ENCODE data around the gene EPB41L4A.

EPB41L4A gene

DNA sequence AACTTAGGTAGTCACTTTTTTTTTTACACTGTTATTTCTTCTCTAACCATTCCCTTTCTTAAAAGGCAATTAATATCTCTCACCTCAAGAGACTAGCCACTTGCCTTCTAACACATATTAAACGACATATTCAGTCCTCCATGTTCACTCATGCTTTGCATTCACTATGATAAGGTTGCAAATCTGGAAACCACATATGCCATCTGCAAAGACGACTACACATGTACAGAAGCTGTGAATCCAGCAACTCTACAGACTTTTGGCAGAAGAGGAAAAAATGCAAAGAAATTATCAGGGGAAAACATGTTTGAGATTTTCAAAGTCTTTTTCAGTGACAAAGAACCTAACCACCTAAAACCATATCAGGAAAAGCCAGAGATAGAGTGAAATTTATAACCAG, 112.1 kb downstream of the EPB41L4A start:
- no peak for DNase-seq

DNA sequence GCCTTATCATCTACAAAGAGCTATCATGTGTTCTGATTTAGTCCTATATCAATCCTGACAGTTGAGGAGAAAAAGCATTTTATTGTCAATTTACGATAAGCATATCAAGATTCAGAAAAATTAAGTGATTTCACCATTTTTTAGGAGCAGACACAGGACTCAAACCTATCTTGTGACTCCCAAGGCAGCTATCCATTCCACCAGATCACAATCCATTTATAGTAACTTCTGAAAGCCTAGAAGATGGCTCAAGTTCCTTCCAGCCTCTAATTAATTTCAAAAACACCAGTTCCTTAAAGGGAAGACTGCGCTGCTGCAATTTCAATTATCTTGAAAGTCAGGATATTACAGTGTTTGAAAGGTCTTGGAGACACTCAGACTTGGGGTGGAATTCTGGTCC, 114.3 kb downstream of the EPB41L4A start:
- no peak for DNase-seq

DNA sequence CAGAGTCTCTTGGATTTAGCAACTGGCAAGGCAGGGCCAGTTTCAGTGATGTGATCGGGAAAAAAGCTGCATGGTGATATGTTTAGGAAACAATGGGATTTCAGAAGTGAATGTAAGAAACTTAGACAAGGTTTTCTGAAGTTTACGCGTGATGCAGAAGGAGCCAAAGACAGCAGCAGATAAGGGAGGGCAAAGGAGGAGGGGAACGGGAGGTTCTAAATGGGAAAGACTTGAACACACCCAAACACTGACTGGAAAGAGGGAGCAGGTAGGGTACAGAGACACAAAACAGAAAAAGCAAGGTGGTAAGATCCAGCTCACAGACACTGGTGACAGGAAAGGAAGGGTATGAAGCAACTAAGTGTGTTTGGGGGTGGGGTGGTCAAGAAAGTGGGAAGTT, 115.4 kb downstream of the EPB41L4A start:
- no peak for DNase-seq

DNA sequence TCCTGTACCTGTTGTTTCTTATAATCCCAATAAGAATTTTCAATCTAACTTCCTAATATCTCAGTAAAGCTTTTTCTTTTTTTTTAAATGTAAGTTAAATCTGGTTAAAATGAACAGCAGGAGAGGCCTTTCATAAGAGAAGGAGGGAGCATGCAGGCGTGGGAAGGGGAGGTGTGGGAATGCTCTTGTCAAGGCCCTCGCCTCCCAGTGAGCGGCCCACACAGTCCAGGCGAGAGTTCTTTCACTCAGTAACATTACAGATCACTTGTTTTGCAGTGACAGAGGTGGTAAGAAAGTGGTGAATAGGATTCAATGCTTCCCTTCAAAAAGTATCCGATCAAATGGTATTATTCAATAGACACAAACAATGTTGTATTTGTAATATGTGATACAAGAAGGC, 125.0 kb downstream of the EPB41L4A start:
- DNase-seq = no peak

DNA sequence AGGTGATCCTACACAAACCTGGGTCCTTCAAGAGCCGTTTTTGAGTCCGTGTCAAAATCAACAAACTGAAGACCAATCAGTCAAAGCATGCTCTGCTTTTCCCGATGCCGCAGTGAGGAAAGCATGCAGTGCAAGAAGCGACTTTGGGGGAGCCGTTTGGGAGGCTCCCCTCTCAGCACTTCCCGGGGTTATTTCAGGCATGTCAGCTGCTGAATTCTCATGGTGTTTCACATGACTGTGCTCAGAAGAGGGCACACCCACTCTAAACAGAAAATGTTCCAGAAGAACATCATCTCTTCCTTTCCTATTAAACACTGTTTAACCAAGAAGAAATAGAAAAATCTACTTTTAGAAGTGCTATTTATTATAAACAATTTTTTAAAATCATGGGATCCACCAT, 125.5 kb downstream of the EPB41L4A start:
- DNase-seq = no peak

DNA sequence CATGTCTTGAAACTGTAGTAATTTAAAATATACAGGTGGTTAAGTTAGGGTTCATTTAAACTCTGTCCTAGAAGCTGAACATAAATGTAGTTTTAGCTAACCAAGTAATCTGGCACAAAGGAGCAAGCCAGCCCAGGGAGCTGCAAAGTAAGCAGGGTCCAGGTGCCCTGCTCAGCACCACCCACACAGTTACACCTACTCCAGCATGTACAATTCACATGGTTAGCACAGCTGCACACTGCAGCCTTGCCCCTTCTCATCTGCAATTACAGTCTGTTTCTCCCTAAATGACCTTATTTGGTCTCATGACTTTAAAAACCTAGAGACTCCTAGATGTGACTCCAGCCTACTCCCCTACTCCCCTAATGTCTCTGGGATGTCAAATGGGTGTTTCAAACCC, 128.4 kb downstream of the EPB41L4A start:
- no peak for DNase-seq

DNA sequence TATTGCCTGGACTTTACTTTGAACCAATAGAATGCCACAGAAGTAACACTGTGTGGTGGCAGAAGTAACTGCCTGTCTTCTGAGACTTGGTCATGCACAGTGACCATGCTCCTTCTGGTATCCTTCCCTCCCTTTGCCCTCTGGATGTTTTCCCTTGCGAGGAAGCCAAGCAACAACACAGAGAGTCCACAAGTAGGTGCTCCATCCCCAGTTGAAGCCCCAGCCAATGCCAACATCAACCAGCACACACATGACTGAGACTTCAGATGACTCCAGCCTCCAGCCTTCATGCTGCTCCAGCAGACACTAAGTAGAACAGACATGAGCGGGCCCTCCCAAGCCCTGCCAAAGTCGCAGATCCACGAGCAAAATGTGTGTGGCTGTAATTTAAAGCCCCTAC, 129.6 kb downstream of the EPB41L4A start:
- no peak for DNase-seq

DNA sequence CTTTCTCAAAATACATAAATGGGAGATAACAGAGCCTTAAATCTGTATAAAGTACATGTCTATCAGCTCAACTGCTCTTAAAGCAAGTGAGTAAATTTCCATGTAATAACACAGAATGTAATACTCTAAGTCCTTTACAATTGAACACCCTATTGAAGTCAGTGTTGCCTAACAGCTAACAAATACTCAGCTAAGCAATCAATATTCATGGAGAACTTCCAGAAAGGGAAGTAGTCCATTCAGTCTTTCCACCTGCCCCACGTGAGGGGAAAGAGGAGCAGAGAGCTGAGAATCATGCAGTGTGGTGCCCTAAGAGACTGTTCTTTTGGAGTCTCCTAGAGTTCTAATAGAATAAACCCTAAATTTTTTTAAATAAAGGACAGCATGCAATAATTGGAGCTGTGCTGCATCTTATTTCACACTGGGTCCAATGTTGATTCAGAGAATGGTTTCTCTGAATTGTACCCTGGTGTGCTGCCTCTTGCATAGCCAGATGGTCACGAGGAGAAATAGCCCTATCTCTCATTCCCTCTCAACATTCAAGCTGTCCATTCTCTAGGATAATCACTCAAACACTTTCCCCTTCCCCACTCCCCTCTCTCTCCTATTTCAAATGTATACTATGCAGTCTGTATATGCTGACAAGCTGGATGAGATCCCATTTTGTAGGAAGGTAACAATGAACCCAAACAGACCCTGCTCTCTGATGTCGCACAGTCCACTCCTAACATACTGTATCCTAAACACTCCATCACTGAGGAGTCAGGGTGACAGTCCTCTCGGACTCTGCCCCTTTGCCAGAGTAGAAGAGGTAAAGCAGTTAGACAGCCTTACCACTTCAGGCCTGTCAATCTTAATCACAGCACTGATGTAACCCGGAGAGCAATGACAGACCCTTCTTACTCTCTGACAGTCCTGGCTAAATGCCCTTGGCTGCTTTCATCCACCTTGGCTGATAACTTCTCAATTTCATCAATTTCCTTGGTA, 134.8 kb downstream of the EPB41L4A start:
- no peak for DNase-seq

DNA sequence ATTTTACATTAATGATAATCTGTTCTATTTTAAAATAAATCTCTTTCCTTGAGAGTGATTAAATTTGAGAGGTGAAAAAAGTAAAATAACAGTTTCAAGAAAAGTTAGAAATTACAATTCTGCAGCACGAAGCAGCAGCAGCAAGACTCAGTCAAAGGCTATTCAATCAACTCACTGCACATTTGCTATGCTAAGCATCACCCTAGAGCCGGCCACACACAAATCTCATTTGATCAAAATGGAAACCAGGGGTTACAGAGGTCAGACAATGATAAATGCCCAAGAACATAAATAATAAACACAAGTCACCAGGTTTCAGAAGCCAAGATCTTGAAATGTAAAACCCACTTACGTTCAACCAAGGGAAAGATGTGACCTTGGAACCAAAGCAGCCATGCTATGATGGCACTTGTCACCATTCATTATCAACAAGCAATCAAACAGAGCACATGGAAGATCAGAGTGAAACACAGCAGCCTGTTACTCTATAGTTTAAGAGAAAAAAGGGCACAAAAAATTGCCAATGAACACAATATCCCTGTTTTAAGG, 136.0 kb downstream of the EPB41L4A start:
- DNase-seq = no peak

DNA sequence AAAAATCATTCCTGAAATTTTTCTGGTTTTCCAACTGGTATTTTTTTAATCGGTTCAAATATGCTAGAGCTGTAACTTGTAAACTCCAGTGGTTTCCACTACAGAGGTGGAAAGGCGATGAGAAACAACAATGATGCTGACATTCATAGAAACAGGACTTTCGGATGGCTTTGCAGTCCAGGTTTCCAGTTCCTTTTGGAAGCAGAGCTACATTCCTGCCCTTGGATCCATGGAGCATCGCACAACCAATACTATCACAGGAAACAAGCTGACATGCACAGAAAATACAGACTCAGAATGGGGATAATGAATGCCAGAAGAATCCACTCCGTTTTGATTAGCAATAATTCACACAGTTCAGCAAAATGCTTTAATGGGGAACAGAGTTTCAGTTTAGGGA, 140.0 kb downstream of the EPB41L4A start:
- no peak for DNase-seq

DNA sequence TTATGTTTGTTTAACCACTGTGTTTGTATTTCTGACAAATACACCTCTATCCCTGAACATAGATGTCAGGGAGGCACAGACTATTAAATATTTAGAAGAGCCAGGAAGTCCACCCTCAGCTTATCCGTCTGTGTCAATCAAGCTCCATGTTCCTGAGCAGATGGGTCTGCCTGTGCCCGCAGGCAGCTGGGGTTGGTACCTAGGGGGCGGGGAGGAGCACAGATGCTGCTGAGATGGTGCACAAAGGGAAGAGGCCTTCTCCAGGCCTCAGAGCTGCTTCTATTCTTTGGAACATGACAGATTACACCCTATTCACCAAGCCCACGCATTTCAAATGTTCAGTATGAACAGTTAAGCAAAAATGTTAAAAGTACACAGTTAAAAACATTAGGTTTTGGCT, 142.1 kb downstream of the EPB41L4A start:
- DNase-seq = no peak

DNA sequence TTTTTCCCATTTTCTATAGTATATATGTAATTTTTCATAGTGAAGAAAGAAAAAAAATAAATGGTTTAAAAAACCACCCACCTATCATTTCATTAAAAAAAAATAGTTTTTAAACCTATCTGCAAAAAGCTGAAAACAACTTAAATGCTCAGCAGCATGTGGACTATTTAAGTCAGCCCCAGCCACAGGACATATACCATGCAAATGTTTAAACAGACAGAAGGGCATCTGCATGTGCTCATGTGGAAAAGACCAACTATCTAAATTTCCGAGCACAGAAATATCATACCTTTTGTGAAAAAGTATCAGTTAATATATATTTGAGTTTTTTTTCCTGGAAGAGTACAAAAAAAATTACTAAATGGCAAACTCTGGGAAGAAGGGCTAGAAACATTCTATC, 143.4 kb downstream of the EPB41L4A start:
- DNase-seq = no peak

DNA sequence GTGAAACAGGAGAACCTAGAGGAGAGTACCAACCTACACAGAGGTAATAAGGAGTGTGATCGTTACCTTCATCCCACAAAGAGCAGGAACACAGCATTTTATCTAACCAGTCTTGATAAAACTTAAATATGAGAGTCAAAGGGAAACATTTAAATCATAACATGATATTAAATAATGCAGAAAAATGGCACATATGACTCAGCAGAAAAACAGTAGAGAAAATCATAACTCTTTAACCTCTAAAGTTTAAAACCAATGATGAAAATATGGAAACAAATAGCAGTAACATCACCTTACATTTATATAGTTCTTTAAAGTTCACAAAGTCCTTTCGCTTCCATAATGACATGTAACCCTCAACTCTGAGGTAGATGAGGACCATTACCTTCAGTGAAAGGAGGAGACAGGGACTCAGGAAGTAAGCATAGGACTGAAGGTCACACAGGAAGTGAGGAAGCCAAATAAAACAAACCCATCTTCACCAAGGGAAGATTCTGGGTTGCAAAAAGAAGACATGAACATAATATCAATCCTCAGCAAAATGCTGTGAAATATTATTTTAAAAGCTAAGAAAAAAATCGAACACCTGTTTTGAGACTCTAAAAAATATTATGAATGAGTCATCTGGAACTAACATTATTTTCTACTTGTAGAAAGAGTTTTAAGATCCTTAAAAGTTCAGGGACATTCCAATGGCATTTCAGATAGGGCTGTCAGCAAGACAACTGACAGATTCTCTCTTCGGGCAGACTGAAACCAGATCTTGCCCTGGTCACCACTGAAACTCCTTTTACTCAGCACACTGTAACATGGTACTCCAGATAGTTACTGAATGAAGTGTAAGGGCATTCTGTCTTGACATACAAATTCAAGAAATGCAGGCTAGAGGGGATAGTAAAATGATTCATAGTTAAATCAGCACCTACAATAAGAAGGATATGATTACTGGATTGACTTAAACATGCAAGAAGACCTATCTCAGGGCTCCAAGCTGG, 148.5 kb downstream of the EPB41L4A start:
- DNase-seq = no peak

DNA sequence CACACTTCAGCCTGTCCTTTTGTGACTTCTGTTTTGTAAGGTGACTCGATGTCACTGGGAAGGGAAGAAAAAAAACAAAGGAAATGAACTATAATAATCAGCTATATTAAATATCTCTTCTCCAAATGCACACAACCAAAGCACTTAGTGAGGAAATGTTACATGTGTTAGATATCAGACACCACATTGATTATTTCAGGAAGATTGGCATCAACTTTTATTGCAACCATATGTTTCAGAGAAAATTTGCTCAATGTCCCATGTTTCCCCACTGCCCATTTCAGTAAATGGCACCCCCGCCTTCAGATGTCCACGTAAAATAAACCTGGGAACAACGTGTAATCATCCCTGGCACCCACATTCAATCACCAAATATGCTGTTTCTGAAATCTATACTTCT, 151.8 kb downstream of the EPB41L4A start:
- no peak for DNase-seq

DNA sequence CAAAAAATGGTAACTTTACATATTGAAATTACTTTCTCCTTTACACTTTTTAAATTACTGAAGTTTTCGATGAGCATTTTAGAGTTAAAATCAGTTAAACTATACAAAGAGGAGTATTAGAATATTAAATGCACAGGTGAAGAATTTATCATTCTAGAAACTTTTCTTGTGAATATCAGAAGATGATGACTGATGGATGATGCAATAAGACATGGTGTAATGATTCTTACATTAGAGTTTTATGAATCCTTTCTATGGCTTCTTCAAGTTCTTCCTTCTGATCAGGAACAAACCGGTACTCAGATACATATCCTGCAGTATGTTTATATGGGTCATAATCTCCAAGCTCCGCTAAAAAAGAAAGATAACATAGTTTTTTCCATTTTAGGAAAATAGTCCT, 154.4 kb downstream of the EPB41L4A start:
- no peak for DNase-seq

DNA sequence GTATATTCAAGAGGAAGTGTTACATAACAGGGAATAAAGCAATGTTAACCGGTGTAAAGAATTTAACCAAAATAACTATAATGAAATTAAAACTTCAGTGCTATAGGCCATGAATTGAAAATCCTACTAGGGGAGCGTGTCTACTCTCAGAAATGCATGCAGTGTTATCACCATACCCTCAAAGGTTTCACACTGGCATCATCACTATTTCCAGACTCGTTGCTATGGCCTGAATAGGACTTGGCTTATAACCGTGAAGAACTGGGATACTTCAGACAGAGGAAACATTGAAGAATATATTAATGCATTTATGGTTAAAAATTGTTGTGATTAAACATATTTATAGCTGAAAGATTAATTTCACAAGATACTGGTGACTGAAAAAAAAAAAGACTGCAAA, 154.9 kb downstream of the EPB41L4A start:
- DNase-seq = no peak

DNA sequence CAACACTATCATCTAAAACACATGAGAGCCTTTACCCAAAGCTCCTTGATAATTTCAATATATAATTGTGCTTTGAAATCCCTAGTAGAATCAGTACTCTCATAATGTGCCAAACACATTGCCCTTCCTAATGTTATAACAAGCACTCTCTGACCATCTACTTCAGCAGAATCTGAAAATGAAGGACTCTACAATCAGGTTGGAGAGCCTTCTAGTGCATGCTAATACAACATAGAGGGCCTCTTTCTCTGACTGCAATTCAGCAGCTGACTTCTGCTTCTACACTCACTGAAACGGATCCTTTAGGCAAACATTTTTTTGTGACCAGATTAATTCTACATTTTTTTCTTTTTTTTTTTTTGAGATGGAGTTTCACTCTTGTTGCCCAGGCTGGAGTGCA, 155.6 kb downstream of the EPB41L4A start:
- DNase-seq = no peak

DNA sequence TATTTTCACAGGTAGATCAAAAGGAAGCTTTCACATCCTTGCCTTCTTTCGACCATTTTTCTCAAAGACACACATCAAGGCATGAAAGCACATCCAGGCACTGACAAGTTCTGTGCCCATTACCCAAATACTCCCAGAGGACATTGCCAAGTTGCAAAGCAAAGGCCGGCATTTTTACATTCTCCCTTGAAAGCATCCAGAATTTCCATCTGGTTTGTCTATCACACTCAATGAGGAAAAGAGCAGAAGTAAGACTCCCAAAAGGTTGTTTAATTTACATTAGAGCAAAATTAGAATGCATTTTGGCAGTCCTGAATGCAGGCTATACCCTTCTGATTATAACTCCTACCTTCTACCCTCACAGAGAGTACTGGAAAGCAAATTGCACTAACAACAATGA, 160.5 kb downstream of the EPB41L4A start:
- no peak for DNase-seq

DNA sequence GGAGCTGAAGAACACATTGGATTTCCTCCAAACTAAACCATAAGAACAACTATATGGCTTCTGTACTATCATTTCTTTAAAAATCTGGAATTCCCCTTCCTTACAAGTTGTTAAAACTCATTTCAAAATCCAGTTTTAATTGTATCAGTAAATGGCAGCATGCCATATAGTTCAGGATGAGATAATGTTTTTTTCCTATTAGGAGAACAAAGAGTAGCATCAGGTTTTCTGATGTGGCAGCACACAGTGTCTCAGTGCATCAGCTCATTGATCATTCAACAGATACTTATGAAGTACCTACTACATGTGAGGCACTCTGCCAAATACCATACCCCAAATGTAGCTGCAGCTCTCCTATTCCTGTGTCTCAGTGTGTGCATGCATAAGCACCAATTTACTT, 161.1 kb downstream of the EPB41L4A start:
- no peak for DNase-seq

DNA sequence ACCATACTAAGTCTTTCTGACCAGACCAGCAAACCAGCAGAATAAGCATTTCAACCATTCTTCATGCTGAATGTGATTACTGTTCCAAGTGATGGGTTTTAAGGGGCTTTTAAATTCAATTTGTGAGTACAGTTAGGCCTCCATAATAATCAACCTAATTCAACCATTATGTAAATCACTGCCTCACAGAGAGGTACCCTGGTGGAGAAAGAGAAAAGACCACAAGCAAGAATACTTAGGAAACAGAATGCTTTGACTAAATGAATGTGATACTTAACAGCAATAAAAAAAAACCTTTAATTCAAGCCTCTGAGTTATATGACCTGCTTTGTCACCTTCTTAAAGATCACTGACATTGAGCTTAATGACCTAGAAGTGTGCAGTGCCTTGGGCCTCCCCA, 162.1 kb downstream of the EPB41L4A start:
- no peak for DNase-seq

DNA sequence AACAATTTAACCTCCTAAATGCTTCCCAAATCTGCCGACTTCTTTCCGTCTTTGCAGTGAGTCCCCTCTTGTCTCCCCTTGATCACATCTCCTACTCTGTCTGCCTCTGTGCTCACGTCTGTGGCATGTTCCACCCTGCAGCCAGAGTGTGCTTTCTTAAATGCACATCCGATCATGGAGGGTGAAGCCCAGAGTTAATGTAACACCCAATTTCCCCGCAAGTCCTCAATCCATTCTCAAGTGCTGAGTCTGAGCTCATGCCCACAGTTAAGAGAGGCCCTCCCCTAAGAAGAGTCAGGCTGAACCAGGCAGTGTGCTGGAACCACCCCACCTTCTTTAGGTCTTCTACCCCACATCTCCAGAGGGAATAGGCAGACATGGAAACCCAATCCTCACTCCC, 164.8 kb downstream of the EPB41L4A start:
- no peak for DNase-seq

DNA sequence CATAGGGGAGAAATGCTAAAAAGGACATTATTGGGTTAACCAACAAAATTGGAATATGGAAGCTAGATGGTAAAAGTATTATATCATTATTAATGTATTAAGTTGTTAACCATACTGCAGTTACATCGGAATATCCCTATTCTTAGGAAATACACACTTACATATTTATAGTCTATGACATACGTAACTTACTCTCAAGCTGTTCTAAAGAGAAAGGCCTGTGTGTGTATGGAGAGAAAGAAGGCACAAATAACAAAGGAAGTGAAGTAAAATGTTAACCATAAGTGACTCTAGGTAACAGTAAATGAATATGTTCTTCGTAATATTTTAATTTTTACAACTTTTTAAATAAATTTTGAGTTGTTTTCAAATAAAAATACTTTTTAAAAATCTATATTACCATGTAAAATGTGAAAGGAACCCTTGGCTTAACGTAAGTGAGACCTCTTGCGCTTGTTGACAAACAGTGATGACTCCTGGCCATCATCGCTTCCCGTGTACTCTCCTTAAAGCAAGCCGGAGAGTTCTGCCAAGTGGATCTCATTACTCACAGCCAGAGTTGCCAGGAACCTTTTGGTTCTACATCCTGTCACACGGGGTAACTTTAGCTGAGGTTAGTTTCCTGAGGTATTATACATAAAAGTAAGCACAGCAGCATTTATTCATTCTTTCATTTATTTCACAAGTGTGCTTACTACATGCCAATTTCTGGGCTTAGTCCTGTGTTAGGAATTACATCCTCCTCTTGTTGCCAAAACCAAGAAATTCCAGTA, 165.4 kb downstream of the EPB41L4A start:
- no peak for DNase-seq

DNA sequence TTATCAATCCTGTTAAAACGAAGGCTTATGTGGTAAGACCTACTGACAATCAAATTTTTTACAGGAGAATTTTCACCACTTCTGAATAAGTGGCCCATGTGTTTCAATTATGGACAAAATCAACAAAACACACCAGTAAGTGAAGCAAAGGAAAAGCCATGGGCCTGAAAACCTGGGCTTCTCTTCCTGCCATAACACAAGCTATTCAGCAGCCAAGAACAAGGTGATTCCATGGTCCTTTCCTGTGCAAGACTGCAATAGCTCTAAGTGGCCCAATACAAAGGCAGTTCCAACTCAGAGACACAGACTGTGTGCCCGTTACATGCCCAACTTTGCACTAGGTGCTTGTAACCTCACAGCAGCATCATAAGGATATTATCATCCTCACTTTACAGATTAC, 168.5 kb downstream of the EPB41L4A start:
- DNase-seq = no peak

All from CD4-positive, alpha-beta T cell treated with Interleukin-1 beta for 1 hour (primary cell).